NCI-H2029 treated with DMSO at 0.1 percent for 48 hours (cell line): ENCODE measurements around the gene FGFBP3.

Experiments used
- DNase-seq: peaks from one replicate; lab custom pipeline; 2025; lab: John Stamatoyannopoulos, UW

FGFBP3 gene

GRCh38 chr10:91909117-91909677 lies at the start of gene FGFBP3:
Gene FGFBP3 (minus strand): TSS chr10:91909486. CDS start chr10:91908969, 517 bp downstream.
- no peak for DNase-seq

- DNase-seq = no peak
Observed at GRCh38 chr10:91957091-91957490, 47.8 kb upstream of the FGFBP3 start.

GRCh38 chr10:91955114-91955513 lies 45.8 kb upstream of the FGFBP3 start:
- DNase-seq = no peak

- DNase-seq = no peak
Observed at GRCh38 chr10:91953600-91954160, 44.4 kb upstream of the FGFBP3 start.

- no peak for DNase-seq
Observed at GRCh38 chr10:91944880-91945630, 35.8 kb upstream of the FGFBP3 start.

GRCh38 chr10:91941426-91941825 lies 32.1 kb upstream of the FGFBP3 start:
- DNase-seq = no peak

GRCh38 chr10:91939653-91940052 lies 30.4 kb upstream of the FGFBP3 start:
- DNase-seq = no peak

- DNase-seq = no peak
Observed at GRCh38 chr10:91935886-91936285, 26.6 kb upstream of the FGFBP3 start.

- no peak for DNase-seq
Observed at GRCh38 chr10:91932737-91933136, 23.5 kb upstream of the FGFBP3 start.

- DNase-seq = no peak
Observed at GRCh38 chr10:91931526-91932190, 22.4 kb upstream of the FGFBP3 start.

- DNase-seq = no peak
Observed at GRCh38 chr10:91930939-91931338, 21.7 kb upstream of the FGFBP3 start.

- DNase-seq = no peak
Observed at GRCh38 chr10:91925022-91925320, 15.7 kb upstream of the FGFBP3 start.

GRCh38 chr10:91924212-91925021 lies 15.1 kb upstream of the FGFBP3 start:
- DNase-seq = no peak

GRCh38 chr10:91923371-91924211 lies 14.3 kb upstream of the FGFBP3 start, which contains the start of gene BTAF1:
Gene BTAF1 (plus strand): TSS chr10:91923770. CDS start chr10:91924077, 307 bp downstream.
- peak; percentile 48 for DNase-seq

GRCh38 chr10:91919651-91920050 lies 10.4 kb upstream of the FGFBP3 start:
- no peak for DNase-seq

GRCh38 chr10:91910467-91910866 lies 1.2 kb upstream of the FGFBP3 start:
- no peak for DNase-seq

- DNase-seq = peak; percentile 12
Observed at GRCh38 chr10:91908337-91909116, 759 bp downstream of the FGFBP3 start.

- no peak for DNase-seq
Observed at GRCh38 chr10:91907914-91908336, 1.4 kb downstream of the FGFBP3 start.

GRCh38 chr10:91907033-91907594 lies 2.2 kb downstream of the FGFBP3 start:
- no peak for DNase-seq
